ENCODE data around the gene HACD2. TPM values are rescaled to one million over a fixed set of nuclear protein-coding genes. Genes with fewer than 3 reads are reported as not detected.

The HACD2 gene
- total and polyA plus RNA-seq, 9 of the 15 experiments (the other 6 are each of a cell fraction or from before 2014, with no cell fraction given) = 1.3 to 10.5 (median 3.8) TPM

GRCh38 chr3:123621186-123621849 lies 36.5 kb upstream of the HACD2 start:
- intact Hi-C loops (cut with micrococcal nuclease) = no loop called here
- Histone ChIP-seq H3K9me1 (ENCODE audit: control insufficient read depth, insufficient read depth, low read length) (no peaks in the 10 kb centered on the region), H4K20me1 (replicated peaks; ENCODE audit: control insufficient read depth, insufficient read depth, low read length) (peaks cover 4% of the 10 kb centered on the region), H3K9me3 (replicated peaks; ENCODE audit: control insufficient read depth, insufficient read depth, low read depth, low read length) (no peaks in the 10 kb centered on the region), H3K27me3 (ENCODE audit: control insufficient read depth in 2 of 2, insufficient read depth in 2 of 2, low read length in 2 of 2) (peaks cover 0 to 5% of the 10 kb centered on the region in 2 experiments; a peak in 1 of 5 replicates), H3K79me2 (ENCODE audit: control insufficient read depth, insufficient read depth, low read length) (no peaks in the 10 kb centered on the region), H3K36me3 (ENCODE audit: control insufficient read depth, insufficient read depth, low read length) (no peaks in the 10 kb centered on the region), H3K4me2 (ENCODE audit: insufficient read depth, low read length) (no peak overlapping the region), H3K4me3 (no peak overlapping the region), H3K9ac (ENCODE audit: insufficient read depth in 1 of 2, low read depth in 2 of 2, low read length in 2 of 2) (no peak overlapping the region), H2AFZ (ENCODE audit: low read depth, low read length) (no peak overlapping the region), H3K4me1 (replicated peaks in 1 of 2; ENCODE audit: control insufficient read depth in 2 of 2, insufficient read depth in 2 of 2, low read length in 2 of 2) (peaks cover 0 to 24% of the 10 kb centered on the region in 2 experiments; a peak in 4 of 5 replicates), H3K27ac (ENCODE audit: extremely low read depth, low read depth, low read length) (no peak overlapping the region)
- 67% methylated on average over 5 of the region's 7 CpGs for WGBS (ENCODE audit: insufficient coverage, low coverage, missing lambda C conversion rate)
- DNase-seq (ENCODE audit: extremely low read depth in 1 of 4, low spot score in 3 of 4) (no peak), FAIRE-seq (no peak), ATAC-seq (no peak)
- ChIA-PET CTCF (ENCODE audit: low intra/inter-chr PET ratio) (no interaction called here), POLR2A (no interaction called here)
- no TSS peak for BruUV-seq (replicated peaks)
- in situ Hi-C loops (cut with MboI) = no loop called here
- TF ChIP-seq ZNF644 (tag; IDR thresholded peaks at IDR 0.05; ENCODE audit: low read depth) = no peak
- no peak for TF ChIP-seq ZNF780A (CRISPR knock-in tag; IDR thresholded peaks at IDR 0.05)
- TF ChIP-seq STAG1 (CRISPR knock-in tag; IDR thresholded peaks at IDR 0.05; ENCODE audit: borderline replicate concordance) = no peak
- TF ChIP-seq ZNF184 (CRISPR knock-in tag; IDR thresholded peaks at IDR 0.05) = no peak
- TF ChIP-seq TCF7 (IDR thresholded peaks at IDR 0.05; ENCODE audit: borderline replicate concordance) = no peak
- TF ChIP-seq NFE2L1 (tag; IDR thresholded peaks at IDR 0.05; ENCODE audit: borderline replicate concordance, low read depth) = no peak
- no peak for TF ChIP-seq HNRNPUL1 (IDR thresholded peaks at IDR 0.05; ENCODE audit: low read length)
- TF ChIP-seq, protein P1, sequence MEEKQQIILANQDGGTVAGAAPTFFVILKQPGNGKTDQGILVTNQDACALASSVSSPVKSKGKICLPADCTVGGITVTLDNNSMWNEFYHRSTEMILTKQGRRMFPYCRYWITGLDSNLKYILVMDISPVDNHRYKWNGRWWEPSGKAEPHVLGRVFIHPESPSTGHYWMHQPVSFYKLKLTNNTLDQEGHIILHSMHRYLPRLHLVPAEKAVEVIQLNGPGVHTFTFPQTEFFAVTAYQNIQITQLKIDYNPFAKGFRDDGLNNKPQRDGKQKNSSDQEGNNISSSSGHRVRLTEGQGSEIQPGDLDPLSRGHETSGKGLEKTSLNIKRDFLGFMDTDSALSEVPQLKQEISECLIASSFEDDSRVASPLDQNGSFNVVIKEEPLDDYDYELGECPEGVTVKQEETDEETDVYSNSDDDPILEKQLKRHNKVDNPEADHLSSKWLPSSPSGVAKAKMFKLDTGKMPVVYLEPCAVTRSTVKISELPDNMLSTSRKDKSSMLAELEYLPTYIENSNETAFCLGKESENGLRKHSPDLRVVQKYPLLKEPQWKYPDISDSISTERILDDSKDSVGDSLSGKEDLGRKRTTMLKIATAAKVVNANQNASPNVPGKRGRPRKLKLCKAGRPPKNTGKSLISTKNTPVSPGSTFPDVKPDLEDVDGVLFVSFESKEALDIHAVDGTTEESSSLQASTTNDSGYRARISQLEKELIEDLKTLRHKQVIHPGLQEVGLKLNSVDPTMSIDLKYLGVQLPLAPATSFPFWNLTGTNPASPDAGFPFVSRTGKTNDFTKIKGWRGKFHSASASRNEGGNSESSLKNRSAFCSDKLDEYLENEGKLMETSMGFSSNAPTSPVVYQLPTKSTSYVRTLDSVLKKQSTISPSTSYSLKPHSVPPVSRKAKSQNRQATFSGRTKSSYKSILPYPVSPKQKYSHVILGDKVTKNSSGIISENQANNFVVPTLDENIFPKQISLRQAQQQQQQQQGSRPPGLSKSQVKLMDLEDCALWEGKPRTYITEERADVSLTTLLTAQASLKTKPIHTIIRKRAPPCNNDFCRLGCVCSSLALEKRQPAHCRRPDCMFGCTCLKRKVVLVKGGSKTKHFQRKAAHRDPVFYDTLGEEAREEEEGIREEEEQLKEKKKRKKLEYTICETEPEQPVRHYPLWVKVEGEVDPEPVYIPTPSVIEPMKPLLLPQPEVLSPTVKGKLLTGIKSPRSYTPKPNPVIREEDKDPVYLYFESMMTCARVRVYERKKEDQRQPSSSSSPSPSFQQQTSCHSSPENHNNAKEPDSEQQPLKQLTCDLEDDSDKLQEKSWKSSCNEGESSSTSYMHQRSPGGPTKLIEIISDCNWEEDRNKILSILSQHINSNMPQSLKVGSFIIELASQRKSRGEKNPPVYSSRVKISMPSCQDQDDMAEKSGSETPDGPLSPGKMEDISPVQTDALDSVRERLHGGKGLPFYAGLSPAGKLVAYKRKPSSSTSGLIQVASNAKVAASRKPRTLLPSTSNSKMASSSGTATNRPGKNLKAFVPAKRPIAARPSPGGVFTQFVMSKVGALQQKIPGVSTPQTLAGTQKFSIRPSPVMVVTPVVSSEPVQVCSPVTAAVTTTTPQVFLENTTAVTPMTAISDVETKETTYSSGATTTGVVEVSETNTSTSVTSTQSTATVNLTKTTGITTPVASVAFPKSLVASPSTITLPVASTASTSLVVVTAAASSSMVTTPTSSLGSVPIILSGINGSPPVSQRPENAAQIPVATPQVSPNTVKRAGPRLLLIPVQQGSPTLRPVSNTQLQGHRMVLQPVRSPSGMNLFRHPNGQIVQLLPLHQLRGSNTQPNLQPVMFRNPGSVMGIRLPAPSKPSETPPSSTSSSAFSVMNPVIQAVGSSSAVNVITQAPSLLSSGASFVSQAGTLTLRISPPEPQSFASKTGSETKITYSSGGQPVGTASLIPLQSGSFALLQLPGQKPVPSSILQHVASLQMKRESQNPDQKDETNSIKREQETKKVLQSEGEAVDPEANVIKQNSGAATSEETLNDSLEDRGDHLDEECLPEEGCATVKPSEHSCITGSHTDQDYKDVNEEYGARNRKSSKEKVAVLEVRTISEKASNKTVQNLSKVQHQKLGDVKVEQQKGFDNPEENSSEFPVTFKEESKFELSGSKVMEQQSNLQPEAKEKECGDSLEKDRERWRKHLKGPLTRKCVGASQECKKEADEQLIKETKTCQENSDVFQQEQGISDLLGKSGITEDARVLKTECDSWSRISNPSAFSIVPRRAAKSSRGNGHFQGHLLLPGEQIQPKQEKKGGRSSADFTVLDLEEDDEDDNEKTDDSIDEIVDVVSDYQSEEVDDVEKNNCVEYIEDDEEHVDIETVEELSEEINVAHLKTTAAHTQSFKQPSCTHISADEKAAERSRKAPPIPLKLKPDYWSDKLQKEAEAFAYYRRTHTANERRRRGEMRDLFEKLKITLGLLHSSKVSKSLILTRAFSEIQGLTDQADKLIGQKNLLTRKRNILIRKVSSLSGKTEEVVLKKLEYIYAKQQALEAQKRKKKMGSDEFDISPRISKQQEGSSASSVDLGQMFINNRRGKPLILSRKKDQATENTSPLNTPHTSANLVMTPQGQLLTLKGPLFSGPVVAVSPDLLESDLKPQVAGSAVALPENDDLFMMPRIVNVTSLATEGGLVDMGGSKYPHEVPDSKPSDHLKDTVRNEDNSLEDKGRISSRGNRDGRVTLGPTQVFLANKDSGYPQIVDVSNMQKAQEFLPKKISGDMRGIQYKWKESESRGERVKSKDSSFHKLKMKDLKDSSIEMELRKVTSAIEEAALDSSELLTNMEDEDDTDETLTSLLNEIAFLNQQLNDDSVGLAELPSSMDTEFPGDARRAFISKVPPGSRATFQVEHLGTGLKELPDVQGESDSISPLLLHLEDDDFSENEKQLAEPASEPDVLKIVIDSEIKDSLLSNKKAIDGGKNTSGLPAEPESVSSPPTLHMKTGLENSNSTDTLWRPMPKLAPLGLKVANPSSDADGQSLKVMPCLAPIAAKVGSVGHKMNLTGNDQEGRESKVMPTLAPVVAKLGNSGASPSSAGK (IDR thresholded peaks at IDR 0.05) = no peak
- TF ChIP-seq, protein P2, sequence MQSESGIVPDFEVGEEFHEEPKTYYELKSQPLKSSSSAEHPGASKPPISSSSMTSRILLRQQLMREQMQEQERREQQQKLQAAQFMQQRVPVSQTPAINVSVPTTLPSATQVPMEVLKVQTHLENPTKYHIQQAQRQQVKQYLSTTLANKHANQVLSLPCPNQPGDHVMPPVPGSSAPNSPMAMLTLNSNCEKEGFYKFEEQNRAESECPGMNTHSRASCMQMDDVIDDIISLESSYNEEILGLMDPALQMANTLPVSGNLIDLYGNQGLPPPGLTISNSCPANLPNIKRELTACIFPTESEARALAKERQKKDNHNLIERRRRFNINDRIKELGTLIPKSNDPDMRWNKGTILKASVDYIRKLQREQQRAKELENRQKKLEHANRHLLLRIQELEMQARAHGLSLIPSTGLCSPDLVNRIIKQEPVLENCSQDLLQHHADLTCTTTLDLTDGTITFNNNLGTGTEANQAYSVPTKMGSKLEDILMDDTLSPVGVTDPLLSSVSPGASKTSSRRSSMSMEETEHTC (IDR thresholded peaks at IDR 0.05) = no peak
